Epithelial cell of proximal tubule (primary cell): Measurements from ENCODE around the gene COQ2. TPM values are rescaled to one million over a fixed set of nuclear protein-coding genes. Genes with fewer than 3 reads are reported as not detected.

Experiments used
- DNase-seq: peaks from one replicate; pipeline ENCODE4 v3.0.0-alpha.2; 2011; ENCODE audit warnings: low read depth
- H3K4me3 ChIP-seq: 2 replicates; pipeline ENCODE4 v1.5.1; 2011; ENCODE audit warnings: low read depth, mild to moderate bottlenecking, low read length
- CTCF ChIP-seq: conservative IDR thresholded peaks from 2 replicates; pipeline ENCODE4 v1.5.1; 2012; ENCODE audit warnings: low read depth, mild to moderate bottlenecking, low read length
- total RNA-seq: library from RNA; depleted of rRNA; stranded (reverse); fragments of >200 nt; gene quantifications from 2 replicates; pipeline ENCODE4 v1.2.3, GENCODE V29; 2015

Gene COQ2
- total RNA-seq, 1 donor from 2014 or later: 28.8 TPM

GRCh38 chr4:83267830-83268475, 16.6 kb downstream of the COQ2 start:
- no peak for TF ChIP-seq CTCF
- H3K4me3 ChIP-seq: no peak overlapping the region
- no peak for DNase-seq

- peak; percentile 42 for DNase-seq
- no peak for TF ChIP-seq CTCF
- H3K4me3 ChIP-seq: no peak overlapping the region
Measured at GRCh38 chr4:83267121-83267829, 17.3 kb downstream of the COQ2 start.

GRCh38 chr4:83266689-83267088, 17.9 kb downstream of the COQ2 start:
- no peak overlapping the region for H3K4me3 ChIP-seq
- TF ChIP-seq CTCF: no peak
- DNase-seq: no peak

GRCh38 chr4:83263106-83263505, 21.5 kb downstream of the COQ2 start:
- no peak for DNase-seq
- no peak for TF ChIP-seq CTCF
- H3K4me3 ChIP-seq: no peak overlapping the region

GRCh38 chr4:83262682-83263081, 21.9 kb downstream of the COQ2 start:
- no peak for DNase-seq
- no peak overlapping the region for H3K4me3 ChIP-seq
- TF ChIP-seq CTCF: no peak

- no peak overlapping the region for H3K4me3 ChIP-seq
- TF ChIP-seq CTCF: no peak
- DNase-seq: no peak
Measured at GRCh38 chr4:83261307-83261706, 23.3 kb downstream of the COQ2 start.

- no peak for TF ChIP-seq CTCF
- H3K4me3 ChIP-seq: no peak overlapping the region
- DNase-seq: no peak
Measured at GRCh38 chr4:83259586-83259985, 25.0 kb downstream of the COQ2 start.
